HCT116 (cell line): ENCODE data around the gene VASH1.

ENCODE experiments used
- EZH2 ChIP-seq: fragments of 200-600 bp; sonication (generic); IDR thresholded peaks from 2 replicates; pipeline ENCODE4 v1.6.1; 2017; ENCODE audit warnings: antibody characterized with exemption, mixed run types
- FOSL1 ChIP-seq: IDR thresholded peaks from 2 replicates; pipeline ENCODE4 v1.6.1; 2012; ENCODE audit warnings: low read depth
- POLR2A ChIP-seq: IDR thresholded peaks from 2 replicates; pipeline ENCODE4 v1.7.0; 2011; ENCODE audit warnings: borderline replicate concordance; ENCODE audit not compliant: insufficient read depth, insufficient read length; ENCODE audit errors: extremely low read depth
- POLR2AphosphoS5 ChIP-seq: IDR thresholded peaks from 2 replicates; pipeline ENCODE4 v1.6.1; 2011; ENCODE audit warnings: mild to moderate bottlenecking, low read depth, low read length, moderate library complexity
- SP1 ChIP-seq: IDR thresholded peaks from 2 replicates; pipeline ENCODE4 v1.6.1; 2012; ENCODE audit warnings: low read depth
- YY1 ChIP-seq: IDR thresholded peaks from 2 replicates; pipeline ENCODE4 v1.6.1; 2011; ENCODE audit warnings: low read length, low read depth, moderate library complexity, mild to moderate bottlenecking; ENCODE audit not compliant: insufficient replicate concordance; ENCODE audit errors: extremely low read depth
- TF ChIP-seq, protein P1 (sequence below), 3 experiments: fragments of 200-600 bp in 1 of 3; sonication (generic) in 1 of 3; IDR thresholded peaks in 2 of 3; conservative IDR thresholded peaks in 1 of 3; 2 replicates each; pipeline ENCODE4 v1.5.1; 2012 to 2017; ENCODE audit warnings: low read depth in 2 of 3, low read length in 2 of 3, antibody characterized with exemption in 1 of 3, borderline replicate concordance in 1 of 3, control low read depth in 1 of 3, mild to moderate bottlenecking in 1 of 3, mixed read lengths in 1 of 3, mixed run types in 1 of 3, moderate library complexity in 1 of 3; ENCODE audit not compliant: insufficient read depth in 1 of 3
- TF ChIP-seq, protein P2 (sequence below): IDR thresholded peaks from 2 replicates; pipeline ENCODE4 v1.6.1; 2011; ENCODE audit warnings: mild to moderate bottlenecking, low read length, moderate library complexity; ENCODE audit not compliant: insufficient replicate concordance; ENCODE audit errors: extremely low read depth
- TF ChIP-seq, protein P3 (sequence below): IDR thresholded peaks from 2 replicates; pipeline ENCODE4 v1.6.1; 2012

DNA sequence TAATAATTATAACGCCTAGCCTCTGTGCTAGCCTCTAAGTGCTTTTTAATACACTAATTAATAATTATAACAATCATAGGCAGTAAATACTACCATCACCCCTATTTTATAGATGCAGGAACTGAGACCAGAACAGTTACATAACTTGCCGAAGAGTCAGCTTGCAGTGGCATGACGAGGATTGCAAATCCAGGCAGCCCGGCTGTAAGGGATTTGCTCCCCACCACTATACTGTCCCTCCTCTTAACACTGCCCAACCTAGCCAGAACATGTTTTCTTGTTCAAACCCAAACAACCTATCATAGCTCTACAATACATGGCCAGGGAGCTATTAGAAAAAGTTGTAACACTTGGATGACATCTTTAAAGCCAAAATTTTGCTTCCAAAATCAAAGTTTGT, 33.9 kb upstream of the VASH1 start:
- TF ChIP-seq, protein P1, sequence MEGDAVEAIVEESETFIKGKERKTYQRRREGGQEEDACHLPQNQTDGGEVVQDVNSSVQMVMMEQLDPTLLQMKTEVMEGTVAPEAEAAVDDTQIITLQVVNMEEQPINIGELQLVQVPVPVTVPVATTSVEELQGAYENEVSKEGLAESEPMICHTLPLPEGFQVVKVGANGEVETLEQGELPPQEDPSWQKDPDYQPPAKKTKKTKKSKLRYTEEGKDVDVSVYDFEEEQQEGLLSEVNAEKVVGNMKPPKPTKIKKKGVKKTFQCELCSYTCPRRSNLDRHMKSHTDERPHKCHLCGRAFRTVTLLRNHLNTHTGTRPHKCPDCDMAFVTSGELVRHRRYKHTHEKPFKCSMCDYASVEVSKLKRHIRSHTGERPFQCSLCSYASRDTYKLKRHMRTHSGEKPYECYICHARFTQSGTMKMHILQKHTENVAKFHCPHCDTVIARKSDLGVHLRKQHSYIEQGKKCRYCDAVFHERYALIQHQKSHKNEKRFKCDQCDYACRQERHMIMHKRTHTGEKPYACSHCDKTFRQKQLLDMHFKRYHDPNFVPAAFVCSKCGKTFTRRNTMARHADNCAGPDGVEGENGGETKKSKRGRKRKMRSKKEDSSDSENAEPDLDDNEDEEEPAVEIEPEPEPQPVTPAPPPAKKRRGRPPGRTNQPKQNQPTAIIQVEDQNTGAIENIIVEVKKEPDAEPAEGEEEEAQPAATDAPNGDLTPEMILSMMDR (IDR thresholded peaks at IDR 0.05 in 2 of 3, conservative IDR thresholded peaks at IDR 0.05 in 1 of 3; ENCODE audit: borderline replicate concordance in 1 of 3, insufficient read depth in 1 of 3, low read depth in 2 of 3, low read length in 2 of 3) = no peak
- TF ChIP-seq SP1 = no peak
- no peak for TF ChIP-seq EZH2
- TF ChIP-seq, protein P2, sequence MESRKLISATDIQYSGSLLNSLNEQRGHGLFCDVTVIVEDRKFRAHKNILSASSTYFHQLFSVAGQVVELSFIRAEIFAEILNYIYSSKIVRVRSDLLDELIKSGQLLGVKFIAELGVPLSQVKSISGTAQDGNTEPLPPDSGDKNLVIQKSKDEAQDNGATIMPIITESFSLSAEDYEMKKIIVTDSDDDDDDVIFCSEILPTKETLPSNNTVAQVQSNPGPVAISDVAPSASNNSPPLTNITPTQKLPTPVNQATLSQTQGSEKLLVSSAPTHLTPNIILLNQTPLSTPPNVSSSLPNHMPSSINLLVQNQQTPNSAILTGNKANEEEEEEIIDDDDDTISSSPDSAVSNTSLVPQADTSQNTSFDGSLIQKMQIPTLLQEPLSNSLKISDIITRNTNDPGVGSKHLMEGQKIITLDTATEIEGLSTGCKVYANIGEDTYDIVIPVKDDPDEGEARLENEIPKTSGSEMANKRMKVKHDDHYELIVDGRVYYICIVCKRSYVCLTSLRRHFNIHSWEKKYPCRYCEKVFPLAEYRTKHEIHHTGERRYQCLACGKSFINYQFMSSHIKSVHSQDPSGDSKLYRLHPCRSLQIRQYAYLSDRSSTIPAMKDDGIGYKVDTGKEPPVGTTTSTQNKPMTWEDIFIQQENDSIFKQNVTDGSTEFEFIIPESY = no peak
- no peak for TF ChIP-seq FOSL1
- no peak for TF ChIP-seq POLR2AphosphoS5
- TF ChIP-seq, protein P3, sequence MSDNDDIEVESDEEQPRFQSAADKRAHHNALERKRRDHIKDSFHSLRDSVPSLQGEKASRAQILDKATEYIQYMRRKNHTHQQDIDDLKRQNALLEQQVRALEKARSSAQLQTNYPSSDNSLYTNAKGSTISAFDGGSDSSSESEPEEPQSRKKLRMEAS = no peak
- TF ChIP-seq YY1 = no peak
- TF ChIP-seq POLR2A = no peak
